SK-N-SH (cell line): ENCODE measurements around the gene HAUS7. TPM values are rescaled to one million over a fixed set of nuclear protein-coding genes. Genes with fewer than 3 reads are reported as not detected.

Experiments
- CTCF ChIA-PET: fragments of 300-600, 350-600 bp; formaldehyde crosslinking; extraction: SDS; loops from one replicate; lab custom pipeline; 2021; lab: Yijun Ruan, JAX
- POLR2A ChIA-PET: fragments of 350-600 bp; sonication (Branson Sonifier 250); formaldehyde crosslinking; extraction: SDS; loops from one replicate; lab custom pipeline; 2020; ENCODE audit warnings: antibody characterized with exemption, inconsistent platforms; lab: Yijun Ruan, JAX
- DNase-seq: peaks from one replicate; pipeline ENCODE4 v3.0.0; 2012
- H2AFZ ChIP-seq: fragments of 200-600 bp; sonication (generic); 2 replicates; pipeline ENCODE4 v1.8.1; 2016; ENCODE audit warnings: antibody characterized with exemption, mild to moderate bottlenecking, low read depth
- H3F3A ChIP-seq: fragments of 200-600 bp; sonication (generic); replicated peaks from 2 replicates; pipeline ENCODE3; 2016; ENCODE audit warnings: antibody characterized with exemption, mild to moderate bottlenecking; ENCODE audit not compliant: insufficient read depth
- H3K27ac ChIP-seq, 2 experiments: fragments of 200-500 bp in 1 of 2; fragments of 200-600 bp in 1 of 2; sonication (Bioruptor generic) in 1 of 2; sonication (generic), shearing (Covaris generic) in 1 of 2; 2 replicates each; pipeline versions ENCODE4 v1.5.1 to v1.6.1; 2014 to 2016; ENCODE audit warnings: low read depth in 2 of 2, inconsistent platforms in 1 of 2, low read length in 1 of 2, mild to moderate bottlenecking in 1 of 2, mixed read lengths in 1 of 2
- H3K27me3 ChIP-seq: fragments of 200-600 bp; sonication (generic), shearing (Covaris generic); 2 replicates; pipeline ENCODE4 v1.6.1; 2016; ENCODE audit warnings: mixed run types; ENCODE audit not compliant: insufficient read depth
- H3K36me3 ChIP-seq, 2 experiments: fragments of 200-500 bp in 1 of 2; fragments of 200-600 bp in 1 of 2; sonication (Bioruptor generic) in 1 of 2; sonication (generic) in 1 of 2; replicated peaks in 1 of 2; 2 replicates each; pipeline versions ENCODE3 to v1.5.1; 2014 to 2016; ENCODE audit warnings: low read length in 1 of 2, mild to moderate bottlenecking in 1 of 2; ENCODE audit not compliant: insufficient read depth in 2 of 2, control insufficient read depth in 1 of 2
- H3K4me1 ChIP-seq, 2 experiments: fragments of 200-500 bp in 1 of 2; fragments of 200-600 bp in 1 of 2; sonication (Bioruptor generic) in 1 of 2; sonication (generic), shearing (Covaris generic) in 1 of 2; 2 replicates each; pipeline versions ENCODE4 v1.5.1 to v1.6.1; 2014 to 2016; ENCODE audit warnings: low read depth in 1 of 2, low read length in 1 of 2, mixed run types in 1 of 2; ENCODE audit not compliant: insufficient read depth in 2 of 2, control insufficient read depth in 1 of 2
- H3K4me2 ChIP-seq: fragments of 200-600 bp; sonication (generic), shearing (Covaris generic); 2 replicates; pipeline ENCODE4 v1.6.1; 2017; ENCODE audit warnings: mixed run types
- H3K4me3 ChIP-seq, 2 experiments: fragments of 200-500 bp in 1 of 2; fragments of 200-600 bp in 1 of 2; sonication (Bioruptor generic) in 1 of 2; sonication (generic), shearing (Covaris generic) in 1 of 2; 2 replicates each; pipeline versions ENCODE4 v1.5.1 to v1.8.1; 2014 to 2016; ENCODE audit warnings: low read depth in 2 of 2, inconsistent platforms in 1 of 2, low read length in 1 of 2, mild to moderate bottlenecking in 1 of 2, mixed read lengths in 1 of 2, moderate library complexity in 1 of 2
- H3K79me2 ChIP-seq: fragments of 200-600 bp; sonication (generic); 2 replicates; pipeline ENCODE4 v1.8.1; 2017; ENCODE audit warnings: mild to moderate bottlenecking; ENCODE audit not compliant: insufficient read depth
- H3K9ac ChIP-seq: fragments of 200-600 bp; sonication (generic); 2 replicates; pipeline ENCODE4 v1.6.1; 2017; ENCODE audit warnings: mixed run types
- H3K9me2 ChIP-seq: fragments of 200-600 bp; sonication (generic); 2 replicates; pipeline ENCODE4 v1.6.1; 2017; ENCODE audit warnings: mixed run types
- H3K9me3 ChIP-seq: fragments of 200-600 bp; sonication (generic); 2 replicates; pipeline ENCODE4 v1.6.1; 2017; ENCODE audit warnings: mixed run types, mild to moderate bottlenecking, moderate library complexity
- H4K20me1 ChIP-seq: fragments of 200-600 bp; sonication (generic); 2 replicates; pipeline ENCODE4 v1.6.1; 2017; ENCODE audit warnings: mild to moderate bottlenecking, mixed run types; ENCODE audit not compliant: insufficient read depth
- CTCF ChIP-seq: fragments of 200-600 bp; sonication (generic); IDR thresholded peaks from 2 replicates; pipeline ENCODE4 v1.6.1; 2017; ENCODE audit warnings: antibody characterized with exemption, mild to moderate bottlenecking, moderate library complexity
- ELF1 ChIP-seq: IDR thresholded peaks from 2 replicates; pipeline ENCODE4 v1.4.0; 2012
- EZH2phosphoT487 ChIP-seq: fragments of 200-600 bp; sonication (generic); IDR thresholded peaks from 2 replicates; pipeline ENCODE4 v1.6.1; 2017; ENCODE audit warnings: low read depth, mixed run types, mild to moderate bottlenecking, antibody characterized with exemption, moderate library complexity, borderline replicate concordance
- FOSL2 ChIP-seq: IDR thresholded peaks from 2 replicates; pipeline ENCODE4 v1.4.0; 2012; ENCODE audit warnings: low read depth, mild to moderate bottlenecking, moderate library complexity, borderline replicate concordance
- MEF2A ChIP-seq: IDR thresholded peaks from 2 replicates; pipeline ENCODE4 v1.4.0; 2012; ENCODE audit warnings: low read depth, borderline replicate concordance
- NFIC ChIP-seq: IDR thresholded peaks from 2 replicates; pipeline ENCODE4 v1.4.0; 2012; ENCODE audit warnings: borderline replicate concordance
- REST ChIP-seq: IDR thresholded peaks from 2 replicates; pipeline ENCODE4 v1.6.1; 2012; ENCODE audit warnings: mild to moderate bottlenecking, low read depth, low read length, moderate library complexity
- RFX5 ChIP-seq: IDR thresholded peaks from 2 replicates; pipeline ENCODE4 v1.6.1; 2012; ENCODE audit warnings: mild to moderate bottlenecking, improper control_type of control experiment, low read length
- RXRA ChIP-seq: IDR thresholded peaks from 2 replicates; pipeline ENCODE4 v1.4.0; 2012; ENCODE audit warnings: low read depth, mild to moderate bottlenecking, borderline replicate concordance
- WGBS: methylation state at CpG from one replicate; pipeline ENCODE4 v1.1.6; 2017; ENCODE audit warnings: low lambda C conversion rate; 5-methylcytosine and 5-hydroxymethylcytosine counted together
- polyA plus RNA-seq, 3 experiments: library from polyadenylated mRNA; depleted of rRNA; stranded (reverse); fragments of >200 nt; gene quantifications; 2 replicates each; pipeline ENCODE4 v1.2.3, GENCODE V29; 2012

HAUS7 gene
- polyA plus RNA-seq, 1 of the 3 experiments (the other 2 are of a cell fraction): 39.7 TPM

- TF ChIP-seq RXRA (no peak), EZH2phosphoT487 (no peak), RFX5 (no peak), REST (no peak), ELF1 (no peak), CTCF (peak; percentile 76)
Observed at GRCh38 chrX:153470411-153471363, at the start of gene HAUS7 (continued).

- Histone ChIP-seq H3K4me3 (no peak overlapping the region), H3K9me2 (no peaks in the 10 kb centered on the region), H3K4me2 (0 out of 2 replicates have a peak overlapping the region, but pooled peaks have one; percentile 34), H3K27ac (no peak overlapping the region), H3K79me2 (no peaks in the 10 kb centered on the region), H2AFZ (no peak overlapping the region), H4K20me1 (no peaks in the 10 kb centered on the region), H3K4me1 (peaks cover 0 to 31% of the 10 kb centered on the region in 2 experiments; a peak in 3 of 4 replicates), H3K27me3 (peaks cover 37% of the 10 kb centered on the region; the same call in 1 of the 2 replicates), H3K9ac (no peak overlapping the region), H3F3A (peaks cover 4% of the 10 kb centered on the region), H3K36me3 (no peaks in the 10 kb centered on the region), H3K9me3 (no peaks in the 10 kb centered on the region)
- POLR2A ChIA-PET: no interaction called here
- 40% methylated on average over 3 of the region's 21 CpGs for WGBS
- CTCF ChIA-PET: interaction anchor here (0.7 to 4.3 kb wide), 6 partner anchors 12 to 59 kb away, joined by 3 to 23 read pairs (median 4); partner anchors contain the start of gene HAUS7
- TF ChIP-seq CTCF: no peak
- TF ChIP-seq MEF2A: no peak
- TF ChIP-seq NFIC: no peak
- TF ChIP-seq FOSL2: peak; percentile 72; the same call in 1 of the 2 replicates
- DNase-seq: no peak
Observed at GRCh38 chrX:153519569-153520286, 49.4 kb upstream of the HAUS7 start.
